DOHH2 (cell line): ENCODE results near the gene APBA3.

Experiments
- CTCF ChIP-seq: fragments of 200-600 bp; sonication (generic); IDR thresholded peaks from one replicate; pipeline ENCODE4 v1.5.1; 2014; ENCODE audit warnings: antibody characterized with exemption, mild to moderate bottlenecking, low read depth, low read length; ENCODE audit not compliant: poor library complexity, severe bottlenecking
- EZH2phosphoT487 ChIP-seq: fragments of 200-600 bp; sonication (generic); IDR thresholded peaks from 2 replicates; pipeline ENCODE4 v1.6.1; 2017; ENCODE audit warnings: borderline replicate concordance, mild to moderate bottlenecking, antibody characterized with exemption, low read length, moderate library complexity, mixed read lengths

GRCh38 chr19:3803114-3803888, 41.8 kb upstream of the APBA3 start:
- TF ChIP-seq CTCF (no peak), EZH2phosphoT487 (no peak)
